SK-N-SH (cell line): ENCODE data around the gene CX3CL1. TPM values are rescaled to one million over a fixed set of nuclear protein-coding genes. Genes with fewer than 3 reads are reported as not detected.

Experiments used
- CTCF ChIA-PET: fragments of 300-600, 350-600 bp; formaldehyde crosslinking; extraction: SDS; loops from one replicate; lab custom pipeline; 2021; lab: Yijun Ruan, JAX
- POLR2A ChIA-PET: fragments of 350-600 bp; sonication (Branson Sonifier 250); formaldehyde crosslinking; extraction: SDS; loops from one replicate; lab custom pipeline; 2020; ENCODE audit warnings: antibody characterized with exemption, inconsistent platforms; lab: Yijun Ruan, JAX
- DNase-seq: peaks from one replicate; pipeline ENCODE4 v3.0.0; 2012
- H2AFZ ChIP-seq: fragments of 200-600 bp; sonication (generic); 2 replicates; pipeline ENCODE4 v1.8.1; 2016; ENCODE audit warnings: antibody characterized with exemption, mild to moderate bottlenecking, low read depth
- H3F3A ChIP-seq: fragments of 200-600 bp; sonication (generic); replicated peaks from 2 replicates; pipeline ENCODE3; 2016; ENCODE audit warnings: antibody characterized with exemption, mild to moderate bottlenecking; ENCODE audit not compliant: insufficient read depth
- H3K27ac ChIP-seq, 2 experiments: fragments of 200-500 bp in 1 of 2; fragments of 200-600 bp in 1 of 2; sonication (Bioruptor generic) in 1 of 2; sonication (generic), shearing (Covaris generic) in 1 of 2; 2 replicates each; pipeline versions ENCODE4 v1.5.1 to v1.6.1; 2014 to 2016; ENCODE audit warnings: low read depth in 2 of 2, inconsistent platforms in 1 of 2, low read length in 1 of 2, mild to moderate bottlenecking in 1 of 2, mixed read lengths in 1 of 2
- H3K27me3 ChIP-seq: fragments of 200-600 bp; sonication (generic), shearing (Covaris generic); 2 replicates; pipeline ENCODE4 v1.6.1; 2016; ENCODE audit warnings: mixed run types; ENCODE audit not compliant: insufficient read depth
- H3K36me3 ChIP-seq, 2 experiments: fragments of 200-500 bp in 1 of 2; fragments of 200-600 bp in 1 of 2; sonication (Bioruptor generic) in 1 of 2; sonication (generic) in 1 of 2; replicated peaks in 1 of 2; 2 replicates each; pipeline versions ENCODE3 to v1.5.1; 2014 to 2016; ENCODE audit warnings: low read length in 1 of 2, mild to moderate bottlenecking in 1 of 2; ENCODE audit not compliant: insufficient read depth in 2 of 2, control insufficient read depth in 1 of 2
- H3K4me1 ChIP-seq, 2 experiments: fragments of 200-500 bp in 1 of 2; fragments of 200-600 bp in 1 of 2; sonication (Bioruptor generic) in 1 of 2; sonication (generic), shearing (Covaris generic) in 1 of 2; 2 replicates each; pipeline versions ENCODE4 v1.5.1 to v1.6.1; 2014 to 2016; ENCODE audit warnings: low read depth in 1 of 2, low read length in 1 of 2, mixed run types in 1 of 2; ENCODE audit not compliant: insufficient read depth in 2 of 2, control insufficient read depth in 1 of 2
- H3K4me2 ChIP-seq: fragments of 200-600 bp; sonication (generic), shearing (Covaris generic); 2 replicates; pipeline ENCODE4 v1.6.1; 2017; ENCODE audit warnings: mixed run types
- H3K4me3 ChIP-seq, 2 experiments: fragments of 200-500 bp in 1 of 2; fragments of 200-600 bp in 1 of 2; sonication (Bioruptor generic) in 1 of 2; sonication (generic), shearing (Covaris generic) in 1 of 2; 2 replicates each; pipeline versions ENCODE4 v1.5.1 to v1.8.1; 2014 to 2016; ENCODE audit warnings: low read depth in 2 of 2, inconsistent platforms in 1 of 2, low read length in 1 of 2, mild to moderate bottlenecking in 1 of 2, mixed read lengths in 1 of 2, moderate library complexity in 1 of 2
- H3K79me2 ChIP-seq: fragments of 200-600 bp; sonication (generic); 2 replicates; pipeline ENCODE4 v1.8.1; 2017; ENCODE audit warnings: mild to moderate bottlenecking; ENCODE audit not compliant: insufficient read depth
- H3K9ac ChIP-seq: fragments of 200-600 bp; sonication (generic); 2 replicates; pipeline ENCODE4 v1.6.1; 2017; ENCODE audit warnings: mixed run types
- H3K9me2 ChIP-seq: fragments of 200-600 bp; sonication (generic); 2 replicates; pipeline ENCODE4 v1.6.1; 2017; ENCODE audit warnings: mixed run types
- H3K9me3 ChIP-seq: fragments of 200-600 bp; sonication (generic); 2 replicates; pipeline ENCODE4 v1.6.1; 2017; ENCODE audit warnings: mixed run types, mild to moderate bottlenecking, moderate library complexity
- H4K20me1 ChIP-seq: fragments of 200-600 bp; sonication (generic); 2 replicates; pipeline ENCODE4 v1.6.1; 2017; ENCODE audit warnings: mild to moderate bottlenecking, mixed run types; ENCODE audit not compliant: insufficient read depth
- ELF1 ChIP-seq: IDR thresholded peaks from 2 replicates; pipeline ENCODE4 v1.4.0; 2012
- EP300 ChIP-seq, 2 experiments: IDR thresholded peaks; 2 replicates each; pipeline versions ENCODE4 v1.4.0 to v1.6.1; 2012; ENCODE audit warnings: borderline replicate concordance in 1 of 2, low read depth in 1 of 2, low read length in 1 of 2
- FOSL2 ChIP-seq: IDR thresholded peaks from 2 replicates; pipeline ENCODE4 v1.4.0; 2012; ENCODE audit warnings: low read depth, mild to moderate bottlenecking, moderate library complexity, borderline replicate concordance
- FOXJ3 ChIP-seq: sonication (generic); formaldehyde crosslinking; IDR thresholded peaks from 2 replicates; pipeline ENCODE4 v1.5.1; 2020; ENCODE audit warnings: mild to moderate bottlenecking, missing genetic modification reagents
- FOXM1 ChIP-seq: IDR thresholded peaks from 2 replicates; pipeline ENCODE4 v1.4.0; 2012; ENCODE audit warnings: low read depth, mild to moderate bottlenecking
- GATA2 ChIP-seq: sonication (generic); formaldehyde crosslinking; IDR thresholded peaks from 2 replicates; pipeline ENCODE4 v1.5.0; 2020; ENCODE audit warnings: mild to moderate bottlenecking, missing genetic modification reagents
- JUND ChIP-seq: IDR thresholded peaks from 2 replicates; pipeline ENCODE4 v1.4.0; 2012
- PBX3 ChIP-seq: IDR thresholded peaks from 2 replicates; pipeline ENCODE4; 2012
- POLR2AphosphoS5 ChIP-seq: IDR thresholded peaks from 2 replicates; pipeline ENCODE4 v1.6.1; 2012; ENCODE audit warnings: low read depth, low read length
- RCOR1 ChIP-seq: fragments of 150-350 bp; IDR thresholded peaks from 2 replicates; pipeline ENCODE4 v1.6.1; 2017; ENCODE audit warnings: antibody characterized with exemption, low read length
- RFX5 ChIP-seq: IDR thresholded peaks from 2 replicates; pipeline ENCODE4 v1.6.1; 2012; ENCODE audit warnings: mild to moderate bottlenecking, improper control_type of control experiment, low read length
- RXRA ChIP-seq: IDR thresholded peaks from 2 replicates; pipeline ENCODE4 v1.4.0; 2012; ENCODE audit warnings: low read depth, mild to moderate bottlenecking, borderline replicate concordance
- SMC3 ChIP-seq: IDR thresholded peaks from 2 replicates; pipeline ENCODE4 v1.6.1; 2012; ENCODE audit warnings: low read depth, low read length, improper control_type of control experiment
- TAF1 ChIP-seq: IDR thresholded peaks from 2 replicates; pipeline ENCODE4 v1.6.1; 2012; ENCODE audit warnings: low read depth, mild to moderate bottlenecking, low read length, moderate library complexity, borderline replicate concordance
- TCF12 ChIP-seq: IDR thresholded peaks from 2 replicates; pipeline ENCODE4 v1.4.0; 2012
- TEAD4 ChIP-seq: IDR thresholded peaks from 2 replicates; pipeline ENCODE4 v1.4.0; 2012; ENCODE audit warnings: mild to moderate bottlenecking, borderline replicate concordance; ENCODE audit not compliant: insufficient read depth
- YY1 ChIP-seq: IDR thresholded peaks from 2 replicates; pipeline ENCODE4 v1.4.0; 2012; ENCODE audit warnings: low read depth, mild to moderate bottlenecking
- WGBS: methylation state at CpG from one replicate; pipeline ENCODE4 v1.1.6; 2017; ENCODE audit warnings: low lambda C conversion rate; 5-methylcytosine and 5-hydroxymethylcytosine counted together
- polyA plus RNA-seq, 3 experiments: library from polyadenylated mRNA; depleted of rRNA; stranded (reverse); fragments of >200 nt; gene quantifications; 2 replicates each; pipeline ENCODE4 v1.2.3, GENCODE V29; 2012
- TF ChIP-seq, protein P1 (sequence below): IDR thresholded peaks from 2 replicates; pipeline ENCODE4 v1.4.0; 2012; ENCODE audit warnings: low read depth, borderline replicate concordance
- TF ChIP-seq, protein P2 (sequence below): fragments of 150-350 bp; IDR thresholded peaks from 2 replicates; pipeline ENCODE4 v1.6.1; 2017; ENCODE audit warnings: antibody characterized with exemption, low read length, low read depth, borderline replicate concordance

Gene CX3CL1
- polyA plus RNA-seq, 1 of the 3 experiments (the other 2 are of a cell fraction), result 6.8 TPM

DNA sequence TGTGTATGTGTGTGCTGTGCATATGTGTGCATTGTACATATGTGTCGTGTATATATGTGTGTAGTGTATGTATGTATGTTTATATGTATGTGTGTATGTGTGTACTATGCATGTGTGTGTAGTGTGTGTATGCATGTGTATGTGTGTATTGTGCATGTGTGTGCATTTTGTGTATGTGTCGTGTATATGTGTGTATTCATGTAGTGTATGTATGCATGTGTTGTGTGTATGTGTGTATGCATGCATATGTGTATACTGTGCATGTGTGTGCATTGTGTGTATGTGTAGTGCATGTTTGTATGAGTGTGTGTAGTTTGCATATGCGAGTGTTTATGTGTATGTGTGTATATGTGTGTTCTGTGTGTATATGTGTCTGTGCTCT, 16.8 kb downstream of the CX3CL1 start (continued):
- TF ChIP-seq PBX3, result no peak
- no peak for TF ChIP-seq RXRA
- no peak for TF ChIP-seq SMC3
- TF ChIP-seq TCF12, result no peak
- no peak for TF ChIP-seq FOSL2
- TF ChIP-seq, all 33 proteins: peak for 0

- no peaks in the 10 kb centered on the region for H4K20me1 ChIP-seq
- no peaks in the 10 kb centered on the region for H3F3A ChIP-seq
- no peak overlapping the region for H3K27ac ChIP-seq
- H3K79me2 ChIP-seq, result no peaks in the 10 kb centered on the region
- no peak overlapping the region for H2AFZ ChIP-seq
- no peak overlapping the region for H3K4me3 ChIP-seq
- POLR2A ChIA-PET, result no interaction called here
- H3K36me3 ChIP-seq, result no peaks in the 10 kb centered on the region
- no peaks in the 10 kb centered on the region for H3K27me3 ChIP-seq
- TF ChIP-seq FOXJ3 (CRISPR knock-in tag) (no peak), FOXM1 (no peak), RXRA (no peak), SMC3 (no peak)
- TF ChIP-seq, protein P1, sequence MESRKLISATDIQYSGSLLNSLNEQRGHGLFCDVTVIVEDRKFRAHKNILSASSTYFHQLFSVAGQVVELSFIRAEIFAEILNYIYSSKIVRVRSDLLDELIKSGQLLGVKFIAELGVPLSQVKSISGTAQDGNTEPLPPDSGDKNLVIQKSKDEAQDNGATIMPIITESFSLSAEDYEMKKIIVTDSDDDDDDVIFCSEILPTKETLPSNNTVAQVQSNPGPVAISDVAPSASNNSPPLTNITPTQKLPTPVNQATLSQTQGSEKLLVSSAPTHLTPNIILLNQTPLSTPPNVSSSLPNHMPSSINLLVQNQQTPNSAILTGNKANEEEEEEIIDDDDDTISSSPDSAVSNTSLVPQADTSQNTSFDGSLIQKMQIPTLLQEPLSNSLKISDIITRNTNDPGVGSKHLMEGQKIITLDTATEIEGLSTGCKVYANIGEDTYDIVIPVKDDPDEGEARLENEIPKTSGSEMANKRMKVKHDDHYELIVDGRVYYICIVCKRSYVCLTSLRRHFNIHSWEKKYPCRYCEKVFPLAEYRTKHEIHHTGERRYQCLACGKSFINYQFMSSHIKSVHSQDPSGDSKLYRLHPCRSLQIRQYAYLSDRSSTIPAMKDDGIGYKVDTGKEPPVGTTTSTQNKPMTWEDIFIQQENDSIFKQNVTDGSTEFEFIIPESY, result no peak
- CTCF ChIA-PET, result interaction anchor here (1.3 to 1.8 kb wide), 2 partner anchors 9 to 26 kb away, joined by 5 to 6 read pairs; no protein-coding TSS in a partner anchor
- no peak overlapping the region for H3K4me2 ChIP-seq
- 75% methylated on average over 5 of the region's 5 CpGs for WGBS
- DNase-seq, result no peak
- no peaks in the 10 kb centered on the region for H3K9me2 ChIP-seq
- H3K9ac ChIP-seq, result no peak overlapping the region
- H3K4me1 ChIP-seq, result no peaks in the 10 kb centered on the region
- H3K9me3 ChIP-seq, result no peaks in the 10 kb centered on the region
Observed at GRCh38 chr16:57390636-57391295, 18.5 kb downstream of the CX3CL1 start.

GRCh38 chr16:57391300-57391699, 19.0 kb downstream of the CX3CL1 start:
- ChIA-PET CTCF (interaction anchor here (1.5 to 1.8 kb wide), 2 partner anchors 22 to 26 kb away, joined by 3 to 6 read pairs; no protein-coding TSS in a partner anchor), POLR2A (no interaction called here)
- Histone ChIP-seq H3K9ac (no peak overlapping the region), H3K4me2 (no peak overlapping the region), H3K9me2 (no peaks in the 10 kb centered on the region), H3K9me3 (no peaks in the 10 kb centered on the region), H3K27ac (no peak overlapping the region), H3K27me3 (no peaks in the 10 kb centered on the region), H3K4me3 (no peak overlapping the region), H3K79me2 (no peaks in the 10 kb centered on the region), H4K20me1 (no peaks in the 10 kb centered on the region), H3K36me3 (no peaks in the 10 kb centered on the region), H3F3A (no peaks in the 10 kb centered on the region), H3K4me1 (no peaks in the 10 kb centered on the region), H2AFZ (no peak overlapping the region)
- DNase-seq, result no peak
- WGBS, result 63% methylated on average over 4 of the region's 4 CpGs
- TF ChIP-seq POLR2AphosphoS5 (no peak), EP300 (IDR thresholded peaks at IDR 0.05; ENCODE audit: borderline replicate concordance in 1 of 2, low read depth in 1 of 2, low read length in 1 of 2) (no peak), TAF1 (no peak), ELF1 (no peak), YY1 (no peak), RFX5 (no peak), RCOR1 (no peak), TEAD4 (no peak), JUND (no peak), GATA2 (CRISPR knock-in tag) (no peak)
- TF ChIP-seq, protein P1, result no peak
- TF ChIP-seq, protein P2, sequence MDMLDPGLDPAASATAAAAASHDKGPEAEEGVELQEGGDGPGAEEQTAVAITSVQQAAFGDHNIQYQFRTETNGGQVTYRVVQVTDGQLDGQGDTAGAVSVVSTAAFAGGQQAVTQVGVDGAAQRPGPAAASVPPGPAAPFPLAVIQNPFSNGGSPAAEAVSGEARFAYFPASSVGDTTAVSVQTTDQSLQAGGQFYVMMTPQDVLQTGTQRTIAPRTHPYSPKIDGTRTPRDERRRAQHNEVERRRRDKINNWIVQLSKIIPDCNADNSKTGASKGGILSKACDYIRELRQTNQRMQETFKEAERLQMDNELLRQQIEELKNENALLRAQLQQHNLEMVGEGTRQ, result no peak
